ENCODE data around the gene KRT1.

KRT1 gene

DNA sequence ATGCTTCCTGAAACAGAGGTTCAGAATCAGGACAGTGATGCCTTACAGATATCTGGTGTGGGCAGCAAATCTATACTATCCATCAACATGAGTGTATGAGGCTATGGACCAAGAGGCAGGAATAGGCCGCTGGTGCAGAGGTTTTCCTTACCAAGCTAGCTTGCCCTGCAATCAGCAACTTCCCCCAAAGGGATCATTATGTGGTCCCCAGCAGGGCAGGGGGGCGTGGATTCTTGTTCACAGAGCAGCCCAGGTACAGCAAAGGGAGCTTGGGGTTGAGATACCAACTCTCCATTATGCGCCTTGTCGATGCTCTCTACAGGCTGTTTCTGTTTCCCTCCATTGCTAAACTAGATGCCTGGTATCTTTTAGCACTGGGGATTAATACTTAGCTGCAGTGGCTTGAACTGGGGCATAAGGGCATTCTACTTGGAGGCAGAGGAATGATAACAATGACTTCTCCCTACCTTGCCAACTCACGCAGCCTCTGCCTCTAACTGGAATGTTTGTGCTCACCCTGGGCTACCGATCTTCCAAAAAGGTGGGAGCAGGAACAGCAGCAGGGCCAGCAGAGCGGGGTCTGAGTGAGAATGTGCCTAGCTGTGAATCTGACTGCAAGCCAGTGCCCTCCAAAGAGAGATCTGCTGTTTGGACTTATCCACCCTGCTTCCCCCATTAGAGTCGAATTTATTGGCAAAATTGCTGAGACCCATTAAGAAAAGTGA, 10.3 kb upstream of the KRT1 start:
- Histone ChIP-seq H3K4me3 (ENCODE audit: low read depth, low read length) (peak overlapping the region; percentile 57; the same call in 1 of the 2 replicates), H2AFZ (ENCODE audit: low read length, unreplicated experiment) (no peak overlapping the region), H3K36me3 (ENCODE audit: insufficient read depth, low read length) (no peaks in the 10 kb centered on the region), H3K4me1 (ENCODE audit: control insufficient read depth, insufficient read depth, low read length, unreplicated experiment) (no peaks in the 10 kb centered on the region), H3K27me3 (ENCODE audit: insufficient read depth, low read length) (peaks cover 97% of the 10 kb centered on the region), H3K27ac (ENCODE audit: low read depth, low read length) (no peak overlapping the region), H3K79me2 (ENCODE audit: control insufficient read depth, insufficient read depth, low read length, unreplicated experiment) (no peaks in the 10 kb centered on the region)

- H3K79me2 ChIP-seq (ENCODE audit: control insufficient read depth, insufficient read depth, low read length, unreplicated experiment): no peaks in the 10 kb centered on the region
- no peak overlapping the region for H2AFZ ChIP-seq (ENCODE audit: low read length, unreplicated experiment)
- H3K27me3 ChIP-seq (ENCODE audit: insufficient read depth, low read length): peaks cover 97% of the 10 kb centered on the region
- H3K27ac ChIP-seq (ENCODE audit: low read depth, low read length): no peak overlapping the region
- H3K4me3 ChIP-seq (ENCODE audit: low read depth, low read length): no peak overlapping the region
- no peaks in the 10 kb centered on the region for H3K4me1 ChIP-seq (ENCODE audit: control insufficient read depth, insufficient read depth, low read length, unreplicated experiment)
- no peaks in the 10 kb centered on the region for H3K36me3 ChIP-seq (ENCODE audit: insufficient read depth, low read length)
Measured at GRCh38 chr12:52689936-52690335, 9.7 kb upstream of the KRT1 start.

DNA sequence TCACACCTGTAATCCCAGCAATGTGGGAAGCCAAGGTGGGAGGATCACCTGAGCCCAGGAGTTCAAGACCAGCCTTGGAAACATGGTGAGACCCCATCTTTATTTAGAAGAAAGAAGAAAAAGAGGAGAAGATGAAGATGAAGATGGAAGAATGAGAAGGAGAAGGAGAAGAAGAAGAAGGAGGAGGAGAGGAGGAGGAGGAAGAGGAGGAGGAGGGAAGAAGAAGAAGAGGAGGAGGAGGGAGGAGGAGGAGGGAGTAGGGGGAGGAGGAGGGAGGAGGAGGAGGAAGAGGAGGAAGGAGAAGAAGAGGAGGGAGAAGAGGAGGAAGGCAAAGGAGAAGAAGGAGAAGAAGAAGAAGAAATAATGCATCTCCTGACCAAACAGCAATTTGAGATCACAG, 9.0 kb upstream of the KRT1 start:
- Histone ChIP-seq H2AFZ (ENCODE audit: low read length, unreplicated experiment) (no peak overlapping the region), H3K27me3 (ENCODE audit: insufficient read depth, low read length) (peaks cover 97% of the 10 kb centered on the region), H3K27ac (ENCODE audit: low read depth, low read length) (no peak overlapping the region), H3K4me1 (ENCODE audit: control insufficient read depth, insufficient read depth, low read length, unreplicated experiment) (no peaks in the 10 kb centered on the region), H3K4me3 (ENCODE audit: low read depth, low read length) (no peak overlapping the region), H3K36me3 (ENCODE audit: insufficient read depth, low read length) (no peaks in the 10 kb centered on the region), H3K79me2 (ENCODE audit: control insufficient read depth, insufficient read depth, low read length, unreplicated experiment) (no peaks in the 10 kb centered on the region)

- Histone ChIP-seq H3K79me2 (ENCODE audit: control insufficient read depth, insufficient read depth, low read length, unreplicated experiment) (no peaks in the 10 kb centered on the region), H2AFZ (ENCODE audit: low read length, unreplicated experiment) (no peak overlapping the region), H3K27me3 (ENCODE audit: insufficient read depth, low read length) (peaks cover 99% of the 10 kb centered on the region), H3K4me1 (ENCODE audit: control insufficient read depth, insufficient read depth, low read length, unreplicated experiment) (no peaks in the 10 kb centered on the region), H3K4me3 (ENCODE audit: low read depth, low read length) (no peak overlapping the region), H3K36me3 (ENCODE audit: insufficient read depth, low read length) (no peaks in the 10 kb centered on the region), H3K27ac (ENCODE audit: low read depth, low read length) (no peak overlapping the region)
Measured at GRCh38 chr12:52688481-52688880, 8.3 kb upstream of the KRT1 start.

GRCh38 chr12:52687497-52688385, 7.5 kb upstream of the KRT1 start:
- Histone ChIP-seq H3K27ac (ENCODE audit: low read depth, low read length) (no peak overlapping the region), H3K36me3 (ENCODE audit: insufficient read depth, low read length) (no peaks in the 10 kb centered on the region), H3K79me2 (ENCODE audit: control insufficient read depth, insufficient read depth, low read length, unreplicated experiment) (no peaks in the 10 kb centered on the region), H2AFZ (ENCODE audit: low read length, unreplicated experiment) (no peak overlapping the region), H3K4me3 (ENCODE audit: low read depth, low read length) (no peak overlapping the region), H3K4me1 (ENCODE audit: control insufficient read depth, insufficient read depth, low read length, unreplicated experiment) (no peaks in the 10 kb centered on the region), H3K27me3 (ENCODE audit: insufficient read depth, low read length) (peaks cover 99% of the 10 kb centered on the region)

GRCh38 chr12:52686756-52687487, 6.7 kb upstream of the KRT1 start:
- H3K27ac ChIP-seq (ENCODE audit: low read depth, low read length): no peak overlapping the region
- no peaks in the 10 kb centered on the region for H3K36me3 ChIP-seq (ENCODE audit: insufficient read depth, low read length)
- H3K4me3 ChIP-seq (ENCODE audit: low read depth, low read length): no peak overlapping the region
- H2AFZ ChIP-seq (ENCODE audit: low read length, unreplicated experiment): no peak overlapping the region
- no peaks in the 10 kb centered on the region for H3K4me1 ChIP-seq (ENCODE audit: control insufficient read depth, insufficient read depth, low read length, unreplicated experiment)
- H3K79me2 ChIP-seq (ENCODE audit: control insufficient read depth, insufficient read depth, low read length, unreplicated experiment): no peaks in the 10 kb centered on the region
- peaks cover 99% of the 10 kb centered on the region for H3K27me3 ChIP-seq (ENCODE audit: insufficient read depth, low read length)

GRCh38 chr12:52686063-52686462, 5.9 kb upstream of the KRT1 start:
- Histone ChIP-seq H3K79me2 (ENCODE audit: control insufficient read depth, insufficient read depth, low read length, unreplicated experiment) (no peaks in the 10 kb centered on the region), H3K27me3 (ENCODE audit: insufficient read depth, low read length) (peaks cover 99% of the 10 kb centered on the region), H3K4me1 (ENCODE audit: control insufficient read depth, insufficient read depth, low read length, unreplicated experiment) (no peaks in the 10 kb centered on the region), H2AFZ (ENCODE audit: low read length, unreplicated experiment) (no peak overlapping the region), H3K36me3 (ENCODE audit: insufficient read depth, low read length) (no peaks in the 10 kb centered on the region), H3K4me3 (ENCODE audit: low read depth, low read length) (no peak overlapping the region), H3K27ac (ENCODE audit: low read depth, low read length) (no peak overlapping the region)

DNA sequence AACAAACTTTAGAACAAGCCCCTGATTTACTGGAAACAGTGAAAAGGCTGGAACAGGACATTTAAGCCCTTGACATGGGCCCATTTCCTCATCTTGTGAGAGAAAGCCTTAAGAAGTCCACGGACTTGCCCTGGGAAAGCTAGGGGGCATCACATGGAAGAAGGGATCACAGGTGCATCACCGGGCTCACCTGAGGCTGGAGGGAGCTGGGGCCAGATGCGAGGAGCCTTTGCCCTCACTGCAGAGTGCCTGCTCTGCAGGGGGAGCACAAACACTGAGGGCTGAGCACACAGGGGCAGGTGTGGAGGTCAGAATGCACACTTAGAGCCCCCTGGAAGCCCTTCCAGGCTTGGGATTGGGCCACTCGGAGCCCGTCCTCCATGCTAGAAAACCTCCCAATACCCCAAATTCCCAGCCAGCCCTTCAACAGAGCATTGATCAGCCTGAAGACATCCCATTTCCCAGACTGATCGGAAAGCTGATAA, 5.2 kb upstream of the KRT1 start:
- H3K4me1 ChIP-seq (ENCODE audit: control insufficient read depth, insufficient read depth, low read length, unreplicated experiment): no peaks in the 10 kb centered on the region
- no peak overlapping the region for H3K27ac ChIP-seq (ENCODE audit: low read depth, low read length)
- H3K4me3 ChIP-seq (ENCODE audit: low read depth, low read length): no peak overlapping the region
- H3K79me2 ChIP-seq (ENCODE audit: control insufficient read depth, insufficient read depth, low read length, unreplicated experiment): no peaks in the 10 kb centered on the region
- no peaks in the 10 kb centered on the region for H3K36me3 ChIP-seq (ENCODE audit: insufficient read depth, low read length)
- H2AFZ ChIP-seq (ENCODE audit: low read length, unreplicated experiment): no peak overlapping the region
- H3K27me3 ChIP-seq (ENCODE audit: insufficient read depth, low read length): peaks cover 99% of the 10 kb centered on the region

DNA sequence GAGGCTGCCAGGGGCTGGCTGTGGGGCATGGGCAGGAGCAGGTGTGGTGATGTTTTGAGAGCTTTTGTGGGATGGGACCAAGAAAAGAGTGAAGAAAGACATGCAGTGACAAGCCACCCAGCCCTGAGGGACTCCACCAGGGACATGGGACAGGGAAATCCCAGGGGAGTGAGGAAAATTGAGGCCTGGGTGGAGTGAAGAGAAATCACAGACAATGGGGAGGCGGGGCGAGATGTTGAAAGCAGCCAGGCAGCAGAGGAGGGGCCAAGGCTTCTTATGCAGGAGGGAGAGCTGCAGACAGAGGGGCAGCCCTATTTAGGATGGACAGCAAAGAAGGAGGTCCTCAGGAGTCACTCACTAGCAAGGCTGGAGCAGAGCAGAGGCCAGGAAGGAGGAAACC, 4.2 kb upstream of the KRT1 start:
- Histone ChIP-seq H2AFZ (ENCODE audit: low read length, unreplicated experiment) (no peak overlapping the region), H3K27ac (ENCODE audit: low read depth, low read length) (no peak overlapping the region), H3K4me1 (ENCODE audit: control insufficient read depth, insufficient read depth, low read length, unreplicated experiment) (no peaks in the 10 kb centered on the region), H3K79me2 (ENCODE audit: control insufficient read depth, insufficient read depth, low read length, unreplicated experiment) (no peaks in the 10 kb centered on the region), H3K36me3 (ENCODE audit: insufficient read depth, low read length) (no peaks in the 10 kb centered on the region), H3K4me3 (ENCODE audit: low read depth, low read length) (no peak overlapping the region), H3K27me3 (ENCODE audit: insufficient read depth, low read length) (peaks cover 99% of the 10 kb centered on the region)

DNA sequence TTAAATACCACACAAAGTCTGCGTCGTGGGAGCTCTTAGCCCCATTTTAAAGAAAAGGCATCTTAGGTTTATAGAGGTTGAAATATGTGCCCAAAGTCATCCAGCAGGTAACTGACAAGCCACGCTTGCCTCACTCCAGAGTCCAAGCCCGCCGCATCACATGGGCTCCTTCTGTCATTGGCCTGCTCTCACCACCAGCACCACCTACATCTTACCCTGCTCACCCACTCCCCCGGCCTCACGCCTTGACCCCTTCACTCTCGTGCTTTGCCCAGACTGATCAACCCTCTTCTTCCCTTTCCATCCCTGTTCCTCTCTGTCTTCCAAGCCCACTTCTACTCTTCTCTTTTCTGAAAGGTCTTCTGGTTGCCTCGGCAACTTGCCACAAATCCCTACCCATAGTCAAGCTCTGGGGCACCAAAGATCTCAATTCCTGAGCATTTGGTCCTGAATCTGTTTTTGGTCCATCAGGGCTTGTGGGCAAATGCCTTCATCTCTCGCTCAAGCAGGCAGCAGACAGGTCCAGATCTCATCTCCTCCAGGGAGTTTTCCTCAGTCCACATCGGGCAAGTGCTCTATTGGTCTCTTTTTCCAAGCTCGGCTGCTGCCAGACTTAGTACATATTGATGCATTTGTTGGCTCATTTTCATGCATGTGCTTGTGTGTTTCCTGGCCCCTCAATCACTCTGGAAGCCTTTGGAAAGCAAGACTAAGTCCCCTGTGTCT, 3.5 kb upstream of the KRT1 start:
- Histone ChIP-seq H2AFZ (ENCODE audit: low read length, unreplicated experiment) (no peak overlapping the region), H3K27me3 (ENCODE audit: insufficient read depth, low read length) (peaks cover 100% of the 10 kb centered on the region), H3K79me2 (ENCODE audit: control insufficient read depth, insufficient read depth, low read length, unreplicated experiment) (no peaks in the 10 kb centered on the region), H3K27ac (ENCODE audit: low read depth, low read length) (no peak overlapping the region), H3K4me1 (ENCODE audit: control insufficient read depth, insufficient read depth, low read length, unreplicated experiment) (no peaks in the 10 kb centered on the region), H3K4me3 (ENCODE audit: low read depth, low read length) (no peak overlapping the region), H3K36me3 (ENCODE audit: insufficient read depth, low read length) (no peaks in the 10 kb centered on the region)

Data from ACC112 (cell line).